Endothelial cell of umbilical vein (primary cell): ENCODE data around the gene CCT8. TPM values are rescaled to one million over a fixed set of nuclear protein-coding genes. Genes with fewer than 3 reads are reported as not detected.

Experiments used
- BruUV-seq: library from RNA; stranded (reverse); fragments of 400-500 nt; replicated peaks from 2 replicates; lab custom pipeline; 2021; lab: Mats Ljungman, UMichigan
- CTCF ChIA-PET: fragments of 300-600, 350-600 bp; sonication (Branson Sonifier 250); formaldehyde crosslinking; loops from one replicate; lab custom pipeline; 2021; ENCODE audit warnings: antibody characterized with exemption, inconsistent platforms; lab: Charles Lee
- POLR2A ChIA-PET: fragments of 300-600, 350-600 bp; sonication (Branson Sonifier 250); formaldehyde crosslinking; loops from one replicate; lab custom pipeline; 2021; ENCODE audit warnings: antibody characterized with exemption, inconsistent platforms; lab: Charles Lee
- DNase-seq: peaks from one replicate; pipeline ENCODE4 v3.0.0-alpha.2; 2011; ENCODE audit warnings: low read depth, low spot score
- FAIRE-seq: peaks from 2 replicates; lab custom pipeline; 2011; peaks lifted over from hg19 to GRCh38; lab: Jason Lieb, UNC
- H2AFZ ChIP-seq: 2 replicates; pipeline ENCODE4 v1.6.0; 2012; ENCODE audit warnings: low read depth, low read length, control low read depth, inconsistent platforms
- H3K27ac ChIP-seq: 2 replicates; pipeline ENCODE4 v1.5.1; 2011; ENCODE audit warnings: low read depth, mild to moderate bottlenecking, control low read depth, low read length, moderate library complexity; ENCODE audit not compliant: insufficient read depth
- H3K27me3 ChIP-seq, 2 experiments: 2 replicates each; pipeline versions ENCODE4 v1.6.0 to v1.6.1; 2011; ENCODE audit warnings: low read length in 2 of 2, mixed read lengths in 1 of 2; ENCODE audit not compliant: control insufficient read depth in 2 of 2, insufficient read depth in 2 of 2
- H3K36me3 ChIP-seq, 2 experiments: 2 replicates in 1 of 2; 3 replicates in 1 of 2; pipeline ENCODE4 v1.5.1; 2011; ENCODE audit warnings: low read length in 2 of 2, mild to moderate bottlenecking in 1 of 2, moderate library complexity in 1 of 2; ENCODE audit not compliant: control insufficient read depth in 2 of 2, insufficient read depth in 2 of 2; ENCODE audit errors: extremely low read depth in 1 of 2
- H3K4me1 ChIP-seq: 3 replicates; pipeline ENCODE4 v1.5.1; 2011; ENCODE audit warnings: mild to moderate bottlenecking, low read length; ENCODE audit not compliant: control insufficient read depth, insufficient read depth; ENCODE audit errors: extremely low read depth
- H3K4me2 ChIP-seq: 2 replicates; pipeline ENCODE4 v1.6.1; 2011; ENCODE audit warnings: low read length, control low read depth, mixed read lengths; ENCODE audit not compliant: insufficient read depth
- H3K4me3 ChIP-seq, 3 experiments: fragments of 200-600 bp in 1 of 3; sonication (generic), shearing (Covaris generic) in 1 of 3; replicated peaks in 1 of 3; 2 replicates each; pipeline ENCODE4 v1.5.1; 2011 to 2016; ENCODE audit warnings: control low read depth in 3 of 3, low read length in 3 of 3, mild to moderate bottlenecking in 2 of 3, inconsistent platforms in 1 of 3, low read depth in 1 of 3, moderate library complexity in 1 of 3; ENCODE audit not compliant: insufficient read depth in 1 of 3
- H3K79me2 ChIP-seq: 2 replicates; pipeline ENCODE4 v1.6.0; 2012; ENCODE audit warnings: low read length, inconsistent platforms; ENCODE audit not compliant: control insufficient read depth, insufficient read depth
- H3K9ac ChIP-seq: replicated peaks from 2 replicates; pipeline ENCODE3; 2011; ENCODE audit warnings: low read length, control low read depth; ENCODE audit not compliant: insufficient read depth; ENCODE audit errors: extremely low read depth
- H3K9me1 ChIP-seq: replicated peaks from 3 replicates; pipeline ENCODE4 v1.6.0; 2011; ENCODE audit warnings: mild to moderate bottlenecking, low read length; ENCODE audit not compliant: control insufficient read depth, insufficient read depth; ENCODE audit errors: extremely low read depth
- H3K9me3 ChIP-seq: replicated peaks from 2 replicates; pipeline ENCODE4 v1.5.1; 2012; ENCODE audit warnings: low read length, inconsistent platforms; ENCODE audit not compliant: control insufficient read depth, insufficient read depth
- H4K20me1 ChIP-seq: replicated peaks from 2 replicates; pipeline ENCODE3; 2011; ENCODE audit warnings: mild to moderate bottlenecking, low read length; ENCODE audit not compliant: control insufficient read depth, insufficient read depth; ENCODE audit errors: extremely low read depth
- CTCF ChIP-seq, 2 donors: IDR thresholded peaks; 1 replicate in 1 of 2; 2 replicates in 1 of 2; pipeline ENCODE4 v1.5.1; 2011; ENCODE audit warnings: low read length in 2 of 2, mild to moderate bottlenecking in 2 of 2, moderate library complexity in 2 of 2, control low read depth in 1 of 2, inconsistent platforms in 1 of 2, low read depth in 1 of 2; ENCODE audit not compliant: insufficient read depth in 1 of 2; ENCODE audit errors: extremely low read depth in 1 of 2
- EZH2 ChIP-seq: IDR thresholded peaks from 2 replicates; pipeline ENCODE4 v1.6.1; 2012; ENCODE audit warnings: borderline replicate concordance, low read depth, mild to moderate bottlenecking, moderate library complexity, low read length, inconsistent platforms; ENCODE audit not compliant: severe bottlenecking
- FOS ChIP-seq: IDR thresholded peaks from 2 replicates; pipeline ENCODE4 v1.6.1; 2011; ENCODE audit warnings: mild to moderate bottlenecking, low read length, moderate library complexity, borderline replicate concordance; ENCODE audit not compliant: insufficient read depth
- GATA2 ChIP-seq: IDR thresholded peaks from 2 replicates; pipeline ENCODE4 v1.7.0; 2011; ENCODE audit warnings: low read depth, mild to moderate bottlenecking, moderate library complexity, mixed read lengths, low read length; ENCODE audit not compliant: insufficient read length, insufficient read depth
- JUN ChIP-seq: IDR thresholded peaks from 2 replicates; pipeline ENCODE4 v1.6.1; 2011; ENCODE audit warnings: borderline replicate concordance, low read depth; ENCODE audit not compliant: insufficient read length, insufficient read depth
- MAX ChIP-seq: IDR thresholded peaks from 2 replicates; pipeline ENCODE4 v1.6.1; 2011; ENCODE audit not compliant: insufficient read depth, insufficient read length
- MYC ChIP-seq: IDR thresholded peaks from one replicate; pipeline ENCODE4 v1.6.1; 2011; ENCODE audit warnings: mild to moderate bottlenecking, low read depth, low read length
- POLR2A ChIP-seq: IDR thresholded peaks from 2 replicates; pipeline ENCODE4 v1.6.1; 2012; ENCODE audit warnings: low read depth, mild to moderate bottlenecking, control low read depth, low read length
- POLR2AphosphoS5 ChIP-seq: IDR thresholded peaks from 2 replicates; pipeline ENCODE4 v1.6.1; 2012; ENCODE audit warnings: low read depth, mild to moderate bottlenecking, control low read depth, low read length, moderate library complexity; ENCODE audit not compliant: insufficient read depth
- dilution Hi-C: fragments of 300-500 bp; cut with MboI; formaldehyde crosslinking; loops from one replicate; pipeline ENCODE4 v1.15.0; 2019; ENCODE audit warnings: low sequenced_read_pairs; ENCODE audit not compliant: extremely low pct_ligation_motif_present
- intact Hi-C: fragments of 100-400 bp; cut with micrococcal nuclease; formaldehyde crosslinking; loops from one replicate; pipeline ENCODE4 v1.10.0; 2022
- polyA plus RNA-seq, 4 experiments: library from polyadenylated mRNA; depleted of rRNA in 3 of 4; stranded (reverse) in 3 of 4; unstranded in 1 of 4; fragments of >200 nt; gene quantifications; 2 replicates each; pipeline versions ENCODE4 v1.2.1 to v1.2.3, GENCODE V29; 2011 to 2012; ENCODE audit warnings: missing spikeins in 1 of 4
- total RNA-seq: library from RNA; stranded (reverse); gene quantifications from 2 replicates; pipeline ENCODE4 v1.2.3, GENCODE V29; 2021

Gene CCT8
- total and polyA plus RNA-seq, 2 donors (not counting 3 experiments of a cell fraction or from before 2014, with no cell fraction given): 102 to 212 TPM

- TF ChIP-seq MYC: no peak
- no peak for TF ChIP-seq FOS
- TF ChIP-seq GATA2: no peak
- no peak for TF ChIP-seq JUN
- no peak for TF ChIP-seq EZH2
- TF ChIP-seq MAX: no peak
These were observed 16.9 kb downstream of the CCT8 start for GRCh38 chr21:29056538-29057050.

GRCh38 chr21:29056005-29056404 is 17.4 kb downstream of the CCT8 start:
- H4K20me1 ChIP-seq: no peaks in the 10 kb centered on the region
- no peak overlapping the region for H3K4me2 ChIP-seq
- DNase-seq: no peak
- no peak overlapping the region for H3K4me3 ChIP-seq
- no TSS peak for BruUV-seq
- ChIA-PET CTCF (interaction anchor here (1.0 kb wide), 1 partner anchor 129 kb away, joined by 4 read pairs; no protein-coding TSS in a partner anchor), POLR2A (no interaction called here)
- H3K27ac ChIP-seq: no peak overlapping the region
- intact Hi-C loops: no loop called here
- H3K4me1 ChIP-seq: no peaks in the 10 kb centered on the region
- dilution Hi-C loops: no loop called here
- no peaks in the 10 kb centered on the region for H3K79me2 ChIP-seq
- H3K9me1 ChIP-seq: no peaks in the 10 kb centered on the region
- peaks cover 22 to 30% of the 10 kb centered on the region in 2 experiments for H3K36me3 ChIP-seq
- TF ChIP-seq FOS: no peak
- no peak for TF ChIP-seq GATA2
- no peak for TF ChIP-seq JUN
- TF ChIP-seq MYC: no peak
- TF ChIP-seq POLR2A: no peak
- TF ChIP-seq POLR2AphosphoS5: no peak
- no peak for TF ChIP-seq CTCF (IDR thresholded peaks at IDR 0.05; ENCODE audit: extremely low read depth in 1 of 2, insufficient read depth in 1 of 2, low read depth in 1 of 2, low read length in 2 of 2)
- TF ChIP-seq EZH2: no peak
- TF ChIP-seq MAX: no peak
- no peaks in the 10 kb centered on the region for H3K27me3 ChIP-seq
- FAIRE-seq: peak; percentile 8
- H3K9me3 ChIP-seq: no peaks in the 10 kb centered on the region
- no peak overlapping the region for H2AFZ ChIP-seq
- no peak overlapping the region for H3K9ac ChIP-seq

More at GRCh38 chr21:29056538-29057050, 16.9 kb downstream of the CCT8 start:
- ChIA-PET POLR2A (no interaction called here), CTCF (interaction anchor here (1.0 to 1.5 kb wide), 2 partner anchors 13 to 130 kb away, joined by 3 to 4 read pairs; no protein-coding TSS in a partner anchor)
- Histone ChIP-seq H3K9me3 (no peaks in the 10 kb centered on the region), H4K20me1 (no peaks in the 10 kb centered on the region), H3K27me3 (no peaks in the 10 kb centered on the region), H3K9ac (no peak overlapping the region), H3K36me3 (peaks cover 22 to 31% of the 10 kb centered on the region in 2 experiments), H3K4me2 (no peak overlapping the region), H3K9me1 (no peaks in the 10 kb centered on the region), H3K79me2 (no peaks in the 10 kb centered on the region), H3K27ac (no peak overlapping the region), H2AFZ (no peak overlapping the region), H3K4me3 (no peak overlapping the region), H3K4me1 (no peaks in the 10 kb centered on the region)
- intact Hi-C loops: no loop called here
- FAIRE-seq (no peak), DNase-seq (no peak)
- BruUV-seq: no TSS peak
- dilution Hi-C loops: no loop called here
